HCT116 (cell line): Measurements from ENCODE around the gene CAPN10. TPM values are rescaled to one million over a fixed set of nuclear protein-coding genes. Genes with fewer than 3 reads are reported as not detected.

ENCODE experiments used
- ATAC-seq: fragments of 200-7000 bp; cut with Tn5 transposase; 2 replicates; pipeline ENCODE4 v1.9.1; 2020; ENCODE audit warnings: mild to moderate bottlenecking, moderate library complexity
- BruUV-seq: library from RNA; stranded (reverse); fragments of 400-500 nt; replicated peaks from 2 replicates; lab custom pipeline; 2021; lab: Mats Ljungman, UMichigan
- CTCF ChIA-PET: fragments of 300-600 bp; sonication (Branson Sonifier 250); formaldehyde crosslinking; loops from one replicate; lab custom pipeline; 2021; ENCODE audit warnings: antibody characterized with exemption; lab: Charles Lee
- POLR2A ChIA-PET: fragments of 300-600, 350-600 bp; sonication (Branson Sonifier 250); formaldehyde crosslinking; loops from one replicate; lab custom pipeline; 2021; ENCODE audit warnings: antibody characterized with exemption; lab: Charles Lee
- RAD21 ChIA-PET, 2 experiments: fragments of 300-600 bp; sonication (Branson Sonifier 250); formaldehyde crosslinking; loops; one replicate each; lab custom pipeline; 2023; ENCODE audit warnings: low total read pairs in 2 of 2; ENCODE audit not compliant: uncharacterized antibody in 2 of 2, unreplicated experiment in 2 of 2, low non-redundant PET in 1 of 2; lab: Charles Lee
- DNase-seq: peaks from one replicate; pipeline ENCODE4 v3.0.0-alpha.2; 2010; ENCODE audit warnings: low read depth, low spot score
- H2AFZ ChIP-seq: fragments of 200-600 bp; shearing (Covaris generic), sonication (generic); 2 replicates; pipeline ENCODE4 v1.6.1; 2017; ENCODE audit warnings: low read depth, mixed run types, mixed read lengths, antibody characterized with exemption, low read length; ENCODE audit not compliant: poor library complexity, severe bottlenecking
- H3K27ac ChIP-seq: 2 replicates; pipeline ENCODE4 v1.5.1; 2012; ENCODE audit warnings: low read depth, low read length
- H3K27me3 ChIP-seq: fragments of 200-600 bp; sonication (generic); 2 replicates; pipeline ENCODE4 v1.6.1; 2016; ENCODE audit warnings: mixed run types, low read length, mixed read lengths; ENCODE audit not compliant: insufficient read depth
- H3K36me3 ChIP-seq, 2 experiments: fragments of 200-500 bp in 1 of 2; fragments of 200-600 bp in 1 of 2; sonication (Bioruptor generic) in 1 of 2; sonication (generic) in 1 of 2; 2 replicates each; pipeline versions ENCODE4 v1.5.1 to v1.6.1; 2014 to 2016; ENCODE audit warnings: low read length in 2 of 2, inconsistent platforms in 1 of 2, mixed read lengths in 1 of 2, mixed run types in 1 of 2; ENCODE audit not compliant: insufficient read depth in 2 of 2, control insufficient read depth in 1 of 2
- H3K4me1 ChIP-seq, 2 experiments: fragments of 200-600 bp in 1 of 2; sonication (generic) in 1 of 2; 2 replicates each; pipeline versions ENCODE4 v1.5.1 to v1.6.1; 2012 to 2017; ENCODE audit warnings: low read length in 2 of 2, inconsistent platforms in 1 of 2, mild to moderate bottlenecking in 1 of 2, mixed read lengths in 1 of 2, mixed run types in 1 of 2, moderate library complexity in 1 of 2; ENCODE audit not compliant: insufficient read depth in 2 of 2, control insufficient read depth in 1 of 2
- H3K4me2 ChIP-seq: fragments of 200-600 bp; sonication (generic); 2 replicates; pipeline ENCODE4 v1.6.1; 2017; ENCODE audit warnings: mixed run types, low read length, mixed read lengths
- H3K4me3 ChIP-seq, 2 experiments: fragments of 200-600 bp in 1 of 2; sonication (generic) in 1 of 2; replicated peaks in 1 of 2; 2 replicates each; pipeline ENCODE4 v1.5.1; 2011 to 2016; ENCODE audit warnings: low read length in 2 of 2, control low read depth in 1 of 2, low read depth in 1 of 2, mild to moderate bottlenecking in 1 of 2, mixed read lengths in 1 of 2, mixed run types in 1 of 2
- H3K79me2 ChIP-seq: fragments of 200-600 bp; sonication (generic); 2 replicates; pipeline ENCODE4 v1.6.1; 2017; ENCODE audit warnings: mild to moderate bottlenecking, mixed run types, low read length, moderate library complexity, mixed read lengths; ENCODE audit not compliant: insufficient read depth
- H3K9ac ChIP-seq: fragments of 200-600 bp; sonication (generic); 2 replicates; pipeline ENCODE4 v1.6.1; 2016; ENCODE audit warnings: low read length, mixed read lengths
- H3K9me2 ChIP-seq: fragments of 200-600 bp; sonication (generic), shearing (Covaris generic); 2 replicates; pipeline ENCODE4 v1.6.1; 2017; ENCODE audit warnings: mixed run types, mild to moderate bottlenecking, moderate library complexity; ENCODE audit not compliant: insufficient read depth
- H3K9me3 ChIP-seq, 2 experiments: fragments of 200-500 bp in 1 of 2; fragments of 200-600 bp in 1 of 2; sonication (Bioruptor generic) in 1 of 2; sonication (generic) in 1 of 2; 2 replicates each; pipeline ENCODE4 v1.6.1; 2014 to 2017; ENCODE audit warnings: low read length in 2 of 2, mixed read lengths in 2 of 2, inconsistent platforms in 1 of 2, low read depth in 1 of 2, mild to moderate bottlenecking in 1 of 2, mixed run types in 1 of 2, moderate library complexity in 1 of 2; ENCODE audit not compliant: control insufficient read depth in 1 of 2, insufficient read depth in 1 of 2
- H4K20me1 ChIP-seq: fragments of 200-600 bp; sonication (generic), shearing (Covaris generic); 2 replicates; pipeline ENCODE4 v1.6.1; 2017; ENCODE audit warnings: mixed run types, mild to moderate bottlenecking, moderate library complexity; ENCODE audit not compliant: insufficient read depth
- CBX3 ChIP-seq: IDR thresholded peaks from 2 replicates; pipeline ENCODE4 v1.6.1; 2012; ENCODE audit warnings: low read depth
- EZH2 ChIP-seq: fragments of 200-600 bp; sonication (generic); IDR thresholded peaks from 2 replicates; pipeline ENCODE4 v1.6.1; 2017; ENCODE audit warnings: antibody characterized with exemption, mixed run types
- EZH2phosphoT487 ChIP-seq: fragments of 200-600 bp; IDR thresholded peaks from 2 replicates; pipeline ENCODE4 v1.6.1; 2018; ENCODE audit warnings: antibody characterized with exemption, borderline replicate concordance
- JUND ChIP-seq: IDR thresholded peaks from 2 replicates; pipeline ENCODE4 v1.6.1; 2012
- POLR2A ChIP-seq: IDR thresholded peaks from 2 replicates; pipeline ENCODE4 v1.7.0; 2011; ENCODE audit warnings: borderline replicate concordance; ENCODE audit not compliant: insufficient read depth, insufficient read length; ENCODE audit errors: extremely low read depth
- SIN3A ChIP-seq: IDR thresholded peaks from 2 replicates; pipeline ENCODE4 v1.6.1; 2012; ENCODE audit warnings: low read depth
- SRF ChIP-seq: IDR thresholded peaks from 2 replicates; pipeline ENCODE4 v1.6.1; 2012; ENCODE audit warnings: low read depth
- TCF7L2 ChIP-seq: IDR thresholded peaks from 2 replicates; pipeline ENCODE4 v1.7.0; 2011; ENCODE audit warnings: borderline replicate concordance, inconsistent platforms; ENCODE audit not compliant: insufficient read depth, insufficient read length; ENCODE audit errors: extremely low read depth
- ZFX ChIP-seq: fragments of 450-650 bp; IDR thresholded peaks from 2 replicates; pipeline ENCODE4 v1.6.1; 2017
- intact Hi-C: fragments of 100-400 bp; cut with micrococcal nuclease; formaldehyde crosslinking; loops from 2 replicates; pipeline ENCODE4 v1.10.0; 2022
- total RNA-seq: library from RNA; stranded (reverse); gene quantifications from one replicate; pipeline ENCODE4 v1.2.1, GENCODE V29; 2021; ENCODE audit not compliant: unreplicated experiment
- TF ChIP-seq, protein P1 (sequence below), 3 experiments: fragments of 200-600 bp in 1 of 3; sonication (generic) in 1 of 3; IDR thresholded peaks in 2 of 3; conservative IDR thresholded peaks in 1 of 3; 2 replicates each; pipeline ENCODE4 v1.5.1; 2012 to 2017; ENCODE audit warnings: low read depth in 2 of 3, low read length in 2 of 3, antibody characterized with exemption in 1 of 3, borderline replicate concordance in 1 of 3, control low read depth in 1 of 3, mild to moderate bottlenecking in 1 of 3, mixed read lengths in 1 of 3, mixed run types in 1 of 3, moderate library complexity in 1 of 3; ENCODE audit not compliant: insufficient read depth in 1 of 3

The CAPN10 gene
- total RNA-seq, 1 experiment from 2014 or later, result 40.7 TPM

DNA sequence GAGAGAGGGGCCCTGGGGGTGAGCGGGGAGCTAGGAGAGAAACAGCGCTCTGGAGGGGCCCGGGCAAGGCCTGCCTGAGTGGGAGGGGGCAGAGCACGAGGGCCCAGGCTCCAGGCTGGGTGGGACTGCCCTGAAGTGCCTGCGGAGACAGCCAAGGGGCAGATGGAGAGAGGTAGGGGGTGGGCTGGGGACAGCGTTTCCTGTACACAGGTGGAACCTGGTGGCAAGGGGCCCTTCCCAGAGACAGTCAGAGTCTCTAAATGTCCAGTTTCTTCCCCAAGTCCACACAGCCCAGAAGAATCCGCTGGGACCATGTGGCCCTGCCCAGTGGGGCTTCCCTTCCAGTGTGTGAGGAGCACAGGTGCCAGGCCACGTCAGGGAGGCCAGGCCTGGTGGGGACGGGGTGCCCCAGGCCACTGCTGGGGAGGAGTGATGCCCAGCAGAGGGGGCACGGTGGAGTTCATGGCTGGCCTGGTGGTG lies 37.0 kb downstream of the CAPN10 start:
- no peak overlapping the region for H3K27ac ChIP-seq
- TF ChIP-seq ZFX (no peak), TCF7L2 (no peak), EZH2 (no peak), SRF (no peak), SIN3A (no peak), CBX3 (no peak), EZH2phosphoT487 (no peak)
- no peak overlapping the region for H2AFZ ChIP-seq
- RAD21 ChIA-PET, result no interaction called here
- H3K4me1 ChIP-seq, result no peaks in the 10 kb centered on the region
- no peaks in the 10 kb centered on the region for H3K36me3 ChIP-seq
- no TSS peak for BruUV-seq
- POLR2A ChIA-PET, result no interaction called here
- CTCF ChIA-PET, result no interaction called here
- H3K27me3 ChIP-seq, result no peaks in the 10 kb centered on the region
- no peaks in the 10 kb centered on the region for H3K9me3 ChIP-seq
- no peaks in the 10 kb centered on the region for H4K20me1 ChIP-seq
- H3K4me3 ChIP-seq, result no peak overlapping the region
- DNase-seq (no peak), ATAC-seq (no peak)
- no peaks in the 10 kb centered on the region for H3K9me2 ChIP-seq
- no peak overlapping the region for H3K9ac ChIP-seq
- no peaks in the 10 kb centered on the region for H3K79me2 ChIP-seq
- H3K4me2 ChIP-seq, result no peak overlapping the region
- intact Hi-C loops, result no loop called here

DNA sequence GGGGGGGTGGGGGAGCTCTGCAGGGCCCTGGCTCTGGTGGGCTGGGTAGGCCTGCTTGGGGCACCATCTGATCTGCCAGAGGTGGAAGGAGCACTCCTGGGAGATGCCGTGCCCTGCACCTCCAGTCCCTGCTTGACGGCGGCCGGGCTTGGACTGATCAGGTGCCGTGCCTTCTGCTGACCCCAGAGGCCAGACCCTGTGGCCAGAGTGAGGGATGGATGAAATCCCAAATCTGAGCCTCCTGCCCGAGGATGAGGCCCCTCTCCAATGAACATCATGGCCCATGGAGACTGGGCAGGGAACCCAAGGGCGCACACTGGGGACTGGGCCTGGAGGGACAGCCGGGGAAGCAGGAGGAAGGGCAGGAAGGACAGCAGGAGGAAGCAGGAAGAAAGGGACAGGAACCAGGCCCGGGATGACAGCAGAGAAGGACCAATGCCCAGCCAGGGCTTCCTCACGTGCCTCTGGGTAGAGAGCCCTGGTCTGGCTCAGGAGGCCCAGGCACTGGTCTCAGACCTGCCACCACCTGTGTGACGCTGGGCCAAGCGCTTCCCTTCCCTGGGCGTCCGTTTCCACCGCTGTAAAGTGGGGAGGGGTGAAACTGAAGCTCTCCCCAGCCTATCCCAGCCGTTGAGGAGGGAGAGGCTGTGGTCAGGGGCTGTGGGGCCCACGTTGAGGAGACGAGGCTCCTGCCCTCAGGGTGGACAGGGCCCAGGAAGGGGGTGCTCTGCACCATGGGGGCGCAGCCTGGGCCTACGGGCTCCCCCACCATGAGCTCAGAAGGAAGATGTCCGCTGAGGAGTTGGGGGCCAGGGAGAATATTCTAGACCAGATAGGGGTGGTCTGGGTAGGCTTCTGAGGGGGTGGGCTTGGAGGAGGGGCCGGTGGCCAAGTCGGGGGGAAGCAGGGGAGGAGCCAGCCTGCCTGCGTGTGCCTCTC lies 37.7 kb downstream of the CAPN10 start:
- TF ChIP-seq, protein P1, sequence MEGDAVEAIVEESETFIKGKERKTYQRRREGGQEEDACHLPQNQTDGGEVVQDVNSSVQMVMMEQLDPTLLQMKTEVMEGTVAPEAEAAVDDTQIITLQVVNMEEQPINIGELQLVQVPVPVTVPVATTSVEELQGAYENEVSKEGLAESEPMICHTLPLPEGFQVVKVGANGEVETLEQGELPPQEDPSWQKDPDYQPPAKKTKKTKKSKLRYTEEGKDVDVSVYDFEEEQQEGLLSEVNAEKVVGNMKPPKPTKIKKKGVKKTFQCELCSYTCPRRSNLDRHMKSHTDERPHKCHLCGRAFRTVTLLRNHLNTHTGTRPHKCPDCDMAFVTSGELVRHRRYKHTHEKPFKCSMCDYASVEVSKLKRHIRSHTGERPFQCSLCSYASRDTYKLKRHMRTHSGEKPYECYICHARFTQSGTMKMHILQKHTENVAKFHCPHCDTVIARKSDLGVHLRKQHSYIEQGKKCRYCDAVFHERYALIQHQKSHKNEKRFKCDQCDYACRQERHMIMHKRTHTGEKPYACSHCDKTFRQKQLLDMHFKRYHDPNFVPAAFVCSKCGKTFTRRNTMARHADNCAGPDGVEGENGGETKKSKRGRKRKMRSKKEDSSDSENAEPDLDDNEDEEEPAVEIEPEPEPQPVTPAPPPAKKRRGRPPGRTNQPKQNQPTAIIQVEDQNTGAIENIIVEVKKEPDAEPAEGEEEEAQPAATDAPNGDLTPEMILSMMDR (IDR thresholded peaks at IDR 0.05 in 2 of 3, conservative IDR thresholded peaks at IDR 0.05 in 1 of 3; ENCODE audit: borderline replicate concordance in 1 of 3, insufficient read depth in 1 of 3, low read depth in 2 of 3, low read length in 2 of 3), result no peak
- TF ChIP-seq EZH2 (no peak), JUND (no peak), TCF7L2 (no peak), POLR2A (no peak)
- Histone ChIP-seq H4K20me1 (no peaks in the 10 kb centered on the region), H3K79me2 (no peaks in the 10 kb centered on the region), H3K9me3 (no peaks in the 10 kb centered on the region), H3K27ac (no peak overlapping the region), H3K27me3 (no peaks in the 10 kb centered on the region), H3K4me3 (no peak overlapping the region), H3K4me1 (no peaks in the 10 kb centered on the region), H3K36me3 (no peaks in the 10 kb centered on the region), H3K9ac (no peak overlapping the region), H3K9me2 (no peaks in the 10 kb centered on the region), H3K4me2 (no peak overlapping the region), H2AFZ (no peak overlapping the region)
- intact Hi-C loops, result no loop called here
- ChIA-PET CTCF (no interaction called here), RAD21 (no interaction called here), POLR2A (no interaction called here)
- no TSS peak for BruUV-seq
- ATAC-seq (no peak), DNase-seq (no peak)
